HL-60 (cell line): ENCODE measurements around the gene DFFA.
"Not testable (repeated sequence)": the region's sequence is repeated elsewhere in the genome, so short reads cannot be mapped to it uniquely, and the experiment has no call there.

ENCODE experiments used
- DNase-seq, 2 experiments: peaks; one replicate each; pipeline ENCODE4 v3.0.0-alpha.2; 2010 to 2020; ENCODE audit warnings: low read depth in 1 of 2, low spot score in 1 of 2
- H3K27ac ChIP-seq: fragments of 250-450 bp; sonication (Bioruptor Pico); replicated peaks from 2 replicates; pipeline ENCODE4 v1.5.1; 2020; ENCODE audit warnings: mild to moderate bottlenecking, moderate library complexity
- H3K27me3 ChIP-seq: fragments of 250-450 bp; sonication (Bioruptor Pico); 2 replicates; pipeline ENCODE4 v1.5.1; 2021; ENCODE audit warnings: mild to moderate bottlenecking, moderate library complexity; ENCODE audit not compliant: insufficient read depth, poor library complexity, severe bottlenecking
- H3K4me3 ChIP-seq: replicated peaks from 2 replicates; pipeline ENCODE4 v1.5.1; 2011; ENCODE audit warnings: mild to moderate bottlenecking, control low read depth, low read length; ENCODE audit not compliant: insufficient read depth
- GABPA ChIP-seq: IDR thresholded peaks from 2 replicates; pipeline ENCODE4 v1.6.1; 2012; ENCODE audit warnings: low read depth
- POLR2AphosphoS5 ChIP-seq: IDR thresholded peaks from 2 replicates; pipeline ENCODE4 v1.6.1; 2012; ENCODE audit warnings: low read depth
- SPI1 ChIP-seq: IDR thresholded peaks from 2 replicates; pipeline ENCODE4 v1.6.1; 2012; ENCODE audit warnings: low read depth, mild to moderate bottlenecking, borderline replicate concordance
- TF ChIP-seq, protein P1 (sequence below): IDR thresholded peaks from one replicate; pipeline ENCODE4 v1.5.1; 2011; ENCODE audit warnings: low read length, control low read depth, inconsistent platforms; ENCODE audit not compliant: insufficient read depth
- TF ChIP-seq, protein P2 (sequence below): IDR thresholded peaks from 2 replicates; pipeline ENCODE4 v1.6.1; 2012; ENCODE audit warnings: low read depth; ENCODE audit not compliant: insufficient replicate concordance

Gene DFFA

GRCh38 chr1:10424034-10424433 is 48.3 kb downstream of the DFFA start:
- Histone ChIP-seq H3K27ac (no peak overlapping the region), H3K27me3 (no peaks in the 10 kb centered on the region), H3K4me3 (no peak overlapping the region)
- no peak for DNase-seq
- TF ChIP-seq POLR2AphosphoS5, result no peak

- Histone ChIP-seq H3K27ac (no peak overlapping the region), H3K27me3 (no peaks in the 10 kb centered on the region)
- no peak for TF ChIP-seq GABPA
- no peak for TF ChIP-seq SPI1
- TF ChIP-seq, protein P1, sequence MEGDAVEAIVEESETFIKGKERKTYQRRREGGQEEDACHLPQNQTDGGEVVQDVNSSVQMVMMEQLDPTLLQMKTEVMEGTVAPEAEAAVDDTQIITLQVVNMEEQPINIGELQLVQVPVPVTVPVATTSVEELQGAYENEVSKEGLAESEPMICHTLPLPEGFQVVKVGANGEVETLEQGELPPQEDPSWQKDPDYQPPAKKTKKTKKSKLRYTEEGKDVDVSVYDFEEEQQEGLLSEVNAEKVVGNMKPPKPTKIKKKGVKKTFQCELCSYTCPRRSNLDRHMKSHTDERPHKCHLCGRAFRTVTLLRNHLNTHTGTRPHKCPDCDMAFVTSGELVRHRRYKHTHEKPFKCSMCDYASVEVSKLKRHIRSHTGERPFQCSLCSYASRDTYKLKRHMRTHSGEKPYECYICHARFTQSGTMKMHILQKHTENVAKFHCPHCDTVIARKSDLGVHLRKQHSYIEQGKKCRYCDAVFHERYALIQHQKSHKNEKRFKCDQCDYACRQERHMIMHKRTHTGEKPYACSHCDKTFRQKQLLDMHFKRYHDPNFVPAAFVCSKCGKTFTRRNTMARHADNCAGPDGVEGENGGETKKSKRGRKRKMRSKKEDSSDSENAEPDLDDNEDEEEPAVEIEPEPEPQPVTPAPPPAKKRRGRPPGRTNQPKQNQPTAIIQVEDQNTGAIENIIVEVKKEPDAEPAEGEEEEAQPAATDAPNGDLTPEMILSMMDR, result no peak
- TF ChIP-seq, protein P2, sequence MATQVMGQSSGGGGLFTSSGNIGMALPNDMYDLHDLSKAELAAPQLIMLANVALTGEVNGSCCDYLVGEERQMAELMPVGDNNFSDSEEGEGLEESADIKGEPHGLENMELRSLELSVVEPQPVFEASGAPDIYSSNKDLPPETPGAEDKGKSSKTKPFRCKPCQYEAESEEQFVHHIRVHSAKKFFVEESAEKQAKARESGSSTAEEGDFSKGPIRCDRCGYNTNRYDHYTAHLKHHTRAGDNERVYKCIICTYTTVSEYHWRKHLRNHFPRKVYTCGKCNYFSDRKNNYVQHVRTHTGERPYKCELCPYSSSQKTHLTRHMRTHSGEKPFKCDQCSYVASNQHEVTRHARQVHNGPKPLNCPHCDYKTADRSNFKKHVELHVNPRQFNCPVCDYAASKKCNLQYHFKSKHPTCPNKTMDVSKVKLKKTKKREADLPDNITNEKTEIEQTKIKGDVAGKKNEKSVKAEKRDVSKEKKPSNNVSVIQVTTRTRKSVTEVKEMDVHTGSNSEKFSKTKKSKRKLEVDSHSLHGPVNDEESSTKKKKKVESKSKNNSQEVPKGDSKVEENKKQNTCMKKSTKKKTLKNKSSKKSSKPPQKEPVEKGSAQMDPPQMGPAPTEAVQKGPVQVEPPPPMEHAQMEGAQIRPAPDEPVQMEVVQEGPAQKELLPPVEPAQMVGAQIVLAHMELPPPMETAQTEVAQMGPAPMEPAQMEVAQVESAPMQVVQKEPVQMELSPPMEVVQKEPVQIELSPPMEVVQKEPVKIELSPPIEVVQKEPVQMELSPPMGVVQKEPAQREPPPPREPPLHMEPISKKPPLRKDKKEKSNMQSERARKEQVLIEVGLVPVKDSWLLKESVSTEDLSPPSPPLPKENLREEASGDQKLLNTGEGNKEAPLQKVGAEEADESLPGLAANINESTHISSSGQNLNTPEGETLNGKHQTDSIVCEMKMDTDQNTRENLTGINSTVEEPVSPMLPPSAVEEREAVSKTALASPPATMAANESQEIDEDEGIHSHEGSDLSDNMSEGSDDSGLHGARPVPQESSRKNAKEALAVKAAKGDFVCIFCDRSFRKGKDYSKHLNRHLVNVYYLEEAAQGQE, result no peak
- no peak for TF ChIP-seq POLR2AphosphoS5
Observed at GRCh38 chr1:10421637-10422036, 50.7 kb downstream of the DFFA start.

GRCh38 chr1:10419351-10419750 is 53.0 kb downstream of the DFFA start:
- no peak for TF ChIP-seq POLR2AphosphoS5
- TF ChIP-seq, protein P1, result no peak
- TF ChIP-seq GABPA, result no peak
- TF ChIP-seq, protein P2, result no peak
- no peak for TF ChIP-seq SPI1
- no peak for DNase-seq

More at GRCh38 chr1:10421637-10422036, 50.7 kb downstream of the DFFA start:
- no peak overlapping the region for H3K4me3 ChIP-seq
- no peak for DNase-seq

GRCh38 chr1:10418741-10419140 is 53.6 kb downstream of the DFFA start:
- not testable (repeated sequence) for H3K27me3 ChIP-seq, DNase-seq, H3K4me3 ChIP-seq, H3K27ac ChIP-seq

More at GRCh38 chr1:10419351-10419750, 53.0 kb downstream of the DFFA start:
- Histone ChIP-seq H3K27ac (no peak overlapping the region), H3K27me3 (no peaks in the 10 kb centered on the region), H3K4me3 (no peak overlapping the region)

- H3K27me3 ChIP-seq, H3K4me3 ChIP-seq: not testable (repeated sequence)
- peak overlapping the region; percentile 74 for H3K27ac ChIP-seq
Observed at GRCh38 chr1:10415967-10416366, 56.4 kb downstream of the DFFA start.

More at GRCh38 chr1:10415967-10416366, 56.4 kb downstream of the DFFA start:
- not testable (repeated sequence) for DNase-seq
